ENCODE measurements around the gene TMTC1.
"Not testable (repeated sequence)": the region's sequence is repeated elsewhere in the genome, so short reads cannot be mapped to it uniquely, and the experiment has no call there.

Gene TMTC1

GRCh38 chr12:29634057-29634456 lies 149.7 kb downstream of the TMTC1 start:
- TF ChIP-seq CTCF (IDR thresholded peaks at IDR 0.05; ENCODE audit: low read depth, low read length): no peak
- no peak for DNase-seq (ENCODE audit: low read depth, low spot score)
- in situ Hi-C loops (cut with HindIII; ENCODE audit: low sequenced_read_pairs): no loop called here
- H3K4me3 ChIP-seq (ENCODE audit: low read depth, low read length): no peak overlapping the region

GRCh38 chr12:29630164-29630563 lies 153.6 kb downstream of the TMTC1 start:
- DNase-seq (ENCODE audit: low read depth, low spot score): not testable (repeated sequence)

GRCh38 chr12:29627221-29627620 lies 156.5 kb downstream of the TMTC1 start:
- TF ChIP-seq CTCF (IDR thresholded peaks at IDR 0.05; ENCODE audit: low read depth, low read length): no peak
- DNase-seq (ENCODE audit: low read depth, low spot score): no peak
- in situ Hi-C loops (cut with HindIII; ENCODE audit: low sequenced_read_pairs): no loop called here
- H3K4me3 ChIP-seq (ENCODE audit: low read depth, low read length): no peak overlapping the region

More at GRCh38 chr12:29630164-29630563, 153.6 kb downstream of the TMTC1 start:
- in situ Hi-C loops (cut with HindIII; ENCODE audit: low sequenced_read_pairs); H3K4me3 ChIP-seq (ENCODE audit: low read depth, low read length): not testable (repeated sequence)

- TF ChIP-seq CTCF (IDR thresholded peaks at IDR 0.05; ENCODE audit: low read depth, low read length): no peak
- DNase-seq (ENCODE audit: low read depth, low spot score): no peak
- in situ Hi-C loops (cut with HindIII; ENCODE audit: low sequenced_read_pairs): no loop called here
- no peak overlapping the region for H3K4me3 ChIP-seq (ENCODE audit: low read depth, low read length)
Measured at GRCh38 chr12:29625359-29625953, 158.3 kb downstream of the TMTC1 start.

- in situ Hi-C loops (cut with HindIII; ENCODE audit: low sequenced_read_pairs): no loop called here
Measured at GRCh38 chr12:29622251-29622650, 161.5 kb downstream of the TMTC1 start.

GRCh38 chr12:29620030-29620429 lies 163.7 kb downstream of the TMTC1 start:
- H3K4me3 ChIP-seq (ENCODE audit: low read depth, low read length): no peak overlapping the region
- no peak for DNase-seq (ENCODE audit: low read depth, low spot score)
- in situ Hi-C loops (cut with HindIII; ENCODE audit: low sequenced_read_pairs): no loop called here
- no peak for TF ChIP-seq CTCF (IDR thresholded peaks at IDR 0.05; ENCODE audit: low read depth, low read length)

More at GRCh38 chr12:29622251-29622650, 161.5 kb downstream of the TMTC1 start:
- no peak for DNase-seq (ENCODE audit: low read depth, low spot score)
- H3K4me3 ChIP-seq (ENCODE audit: low read depth, low read length): no peak overlapping the region
- no peak for TF ChIP-seq CTCF (IDR thresholded peaks at IDR 0.05; ENCODE audit: low read depth, low read length)

- in situ Hi-C loops (cut with HindIII; ENCODE audit: low sequenced_read_pairs): no loop called here
Measured at GRCh38 chr12:29617407-29617803, 166.3 kb downstream of the TMTC1 start.

More at GRCh38 chr12:29617407-29617803, 166.3 kb downstream of the TMTC1 start:
- DNase-seq (ENCODE audit: low read depth, low spot score): no peak
- H3K4me3 ChIP-seq (ENCODE audit: low read depth, low read length): no peak overlapping the region
- no peak for TF ChIP-seq CTCF (IDR thresholded peaks at IDR 0.05; ENCODE audit: low read depth, low read length)
